Gastrocnemius medialis (tissue), 4 donors: ENCODE results near the gene RRP36.

Experiments used
- CTCF ChIP-seq, 5 experiments: fragments of 450-650 bp in 3 of 5; fragments of 200-600 bp in 2 of 5; sonication (generic) in 2 of 5; IDR thresholded peaks in 4 of 5; conservative IDR thresholded peaks in 1 of 5; 1 replicate in 4 of 5; 2 replicates in 1 of 5; pipeline ENCODE4 v1.5.1; 2016 to 2019; ENCODE audit warnings: antibody characterized with exemption in 5 of 5, mild to moderate bottlenecking in 3 of 5, moderate library complexity in 3 of 5
- POLR2A ChIP-seq, 2 donors: fragments of 450-650 bp; IDR thresholded peaks; one replicate each; pipeline ENCODE4 v1.6.1; 2017; ENCODE audit warnings: antibody characterized with exemption in 2 of 2, mild to moderate bottlenecking in 2 of 2, moderate library complexity in 2 of 2

GRCh38 chr6:43009124-43009523 lies 12.3 kb upstream of the RRP36 start:
- TF ChIP-seq CTCF (IDR thresholded peaks at IDR 0.05 in 4 of 5, conservative IDR thresholded peaks at IDR 0.05 in 1 of 5) (peak in 4 of 5 experiments; percentile 46 to 56 (median 52)), POLR2A (IDR thresholded peaks at IDR 0.05) (no peak)
